SU-DHL-6 (cell line): ENCODE data around the gene CXCL8.

Experiments used
- CTCF ChIP-seq: fragments of 200-600 bp; sonication (generic); IDR thresholded peaks from one replicate; pipeline ENCODE4 v1.5.1; 2017; ENCODE audit warnings: antibody characterized with exemption, mild to moderate bottlenecking, low read length, moderate library complexity; ENCODE audit not compliant: insufficient read depth, poor library complexity, severe bottlenecking
- EZH2phosphoT487 ChIP-seq: fragments of 200-600 bp; sonication (generic), shearing (Covaris generic); conservative IDR thresholded peaks from 2 replicates; pipeline ENCODE4 v1.6.1; 2018; ENCODE audit warnings: mild to moderate bottlenecking, antibody characterized with exemption, low read length, moderate library complexity, mixed read lengths

- TF ChIP-seq CTCF (no peak), EZH2phosphoT487 (no peak)
Observed at GRCh38 chr4:73742490-73743160, 2.3 kb downstream of the CXCL8 start.
